PC-3 (cell line): Measurements from ENCODE around the gene CD48.

Source experiments
- EZH2 ChIP-seq: fragments of 300-600 bp; sonication (generic); IDR thresholded peaks from one replicate; pipeline ENCODE4 v1.6.1; 2017; ENCODE audit warnings: antibody characterized with exemption, mild to moderate bottlenecking, low read length; ENCODE audit not compliant: unreplicated experiment
- EZH2phosphoT487 ChIP-seq: fragments of 300-600 bp; sonication (generic); IDR thresholded peaks from 2 replicates; pipeline ENCODE4 v1.6.1; 2018; ENCODE audit warnings: mild to moderate bottlenecking, antibody characterized with exemption, low read length, borderline replicate concordance
- TF ChIP-seq, protein P1 (sequence below): fragments of 300-600 bp; sonication (generic); conservative IDR thresholded peaks from 2 replicates; pipeline ENCODE4 v1.5.1; 2017; ENCODE audit warnings: antibody characterized with exemption, low read depth, mild to moderate bottlenecking, low read length

GRCh38 chr1:160637065-160637464 lies 74.6 kb downstream of the CD48 start:
- TF ChIP-seq, protein P1, sequence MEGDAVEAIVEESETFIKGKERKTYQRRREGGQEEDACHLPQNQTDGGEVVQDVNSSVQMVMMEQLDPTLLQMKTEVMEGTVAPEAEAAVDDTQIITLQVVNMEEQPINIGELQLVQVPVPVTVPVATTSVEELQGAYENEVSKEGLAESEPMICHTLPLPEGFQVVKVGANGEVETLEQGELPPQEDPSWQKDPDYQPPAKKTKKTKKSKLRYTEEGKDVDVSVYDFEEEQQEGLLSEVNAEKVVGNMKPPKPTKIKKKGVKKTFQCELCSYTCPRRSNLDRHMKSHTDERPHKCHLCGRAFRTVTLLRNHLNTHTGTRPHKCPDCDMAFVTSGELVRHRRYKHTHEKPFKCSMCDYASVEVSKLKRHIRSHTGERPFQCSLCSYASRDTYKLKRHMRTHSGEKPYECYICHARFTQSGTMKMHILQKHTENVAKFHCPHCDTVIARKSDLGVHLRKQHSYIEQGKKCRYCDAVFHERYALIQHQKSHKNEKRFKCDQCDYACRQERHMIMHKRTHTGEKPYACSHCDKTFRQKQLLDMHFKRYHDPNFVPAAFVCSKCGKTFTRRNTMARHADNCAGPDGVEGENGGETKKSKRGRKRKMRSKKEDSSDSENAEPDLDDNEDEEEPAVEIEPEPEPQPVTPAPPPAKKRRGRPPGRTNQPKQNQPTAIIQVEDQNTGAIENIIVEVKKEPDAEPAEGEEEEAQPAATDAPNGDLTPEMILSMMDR = no peak
- no peak for TF ChIP-seq EZH2phosphoT487
- no peak for TF ChIP-seq EZH2
